H9 (cell line): ENCODE measurements around the gene PACSIN2. TPM values are rescaled to one million over a fixed set of nuclear protein-coding genes. Genes with fewer than 3 reads are reported as not detected.

ENCODE experiments used
- DNase-seq: peaks from one replicate; pipeline ENCODE4 v3.0.0-alpha.2; 2017
- H2AFZ ChIP-seq: one replicate; pipeline ENCODE4 v1.6.1; 2013; ENCODE audit warnings: mild to moderate bottlenecking, low read length, control low read depth, moderate library complexity
- H2AK5ac ChIP-seq: 2 replicates; pipeline ENCODE4 v1.6.1; 2013; ENCODE audit warnings: low read length, control low read depth, mixed read lengths; ENCODE audit not compliant: insufficient read length
- H2BK120ac ChIP-seq: one replicate; pipeline ENCODE4 v1.6.1; 2013; ENCODE audit warnings: low read depth, mild to moderate bottlenecking, low read length, control low read depth, inconsistent platforms; ENCODE audit not compliant: poor library complexity, severe bottlenecking
- H2BK12ac ChIP-seq: 2 replicates; pipeline ENCODE4 v1.6.1; 2013; ENCODE audit warnings: low read length, control low read depth, mixed read lengths, low read depth; ENCODE audit not compliant: insufficient read length
- H2BK15ac ChIP-seq: 2 replicates; pipeline ENCODE4 v1.6.1; 2013; ENCODE audit warnings: low read depth, low read length, control low read depth
- H2BK20ac ChIP-seq: one replicate; pipeline ENCODE4 v1.6.1; 2013; ENCODE audit warnings: low read depth, mild to moderate bottlenecking, low read length, control low read depth, inconsistent platforms; ENCODE audit not compliant: poor library complexity, severe bottlenecking
- H2BK5ac ChIP-seq: 2 replicates; pipeline ENCODE4 v1.6.1; 2013; ENCODE audit warnings: low read length, control low read depth, mixed read lengths; ENCODE audit not compliant: insufficient read length
- H3K14ac ChIP-seq: 2 replicates; pipeline ENCODE4 v1.6.1; 2013; ENCODE audit warnings: low read length, control low read depth; ENCODE audit not compliant: insufficient read depth
- H3K18ac ChIP-seq: 2 replicates; pipeline ENCODE4 v1.6.1; 2013; ENCODE audit warnings: low read depth, mild to moderate bottlenecking, mixed read lengths, low read length, control low read depth; ENCODE audit not compliant: insufficient read length
- H3K23ac ChIP-seq: 2 replicates; pipeline ENCODE4 v1.6.1; 2013; ENCODE audit warnings: low read length, control low read depth, mixed read lengths, low read depth; ENCODE audit not compliant: insufficient read length
- H3K23me2 ChIP-seq: 2 replicates; pipeline ENCODE4 v1.6.1; 2013; ENCODE audit warnings: low read depth, mild to moderate bottlenecking, mixed read lengths, low read length, control low read depth; ENCODE audit not compliant: insufficient read length, poor library complexity, severe bottlenecking
- H3K27ac ChIP-seq: 2 replicates; pipeline ENCODE4 v1.5.1; 2013; ENCODE audit warnings: low read length, control low read depth, mixed read lengths, low read depth; ENCODE audit not compliant: insufficient read length
- H3K27me3 ChIP-seq: 2 replicates; pipeline ENCODE4 v1.6.1; 2013; ENCODE audit warnings: low read length, control low read depth, inconsistent platforms; ENCODE audit not compliant: insufficient read depth
- H3K4ac ChIP-seq: 2 replicates; pipeline ENCODE4 v1.6.1; 2013; ENCODE audit warnings: low read depth, mild to moderate bottlenecking, control low read depth, inconsistent platforms, low read length, moderate library complexity
- H3K4me1 ChIP-seq: 2 replicates; pipeline ENCODE4 v1.6.1; 2013; ENCODE audit warnings: low read length, control low read depth, inconsistent platforms; ENCODE audit not compliant: insufficient read depth
- H3K4me2 ChIP-seq: 2 replicates; pipeline ENCODE4 v1.6.1; 2013; ENCODE audit warnings: low read length, control low read depth, mixed read lengths; ENCODE audit not compliant: insufficient read length, insufficient read depth
- H3K56ac ChIP-seq: 2 replicates; pipeline ENCODE4 v1.6.1; 2013; ENCODE audit warnings: low read depth, mild to moderate bottlenecking, mixed read lengths, low read length, control low read depth; ENCODE audit not compliant: insufficient read length
- H3K79me1 ChIP-seq: 2 replicates; pipeline ENCODE4 v1.6.1; 2013; ENCODE audit warnings: low read depth, mild to moderate bottlenecking, moderate library complexity, low read length, control low read depth, inconsistent platforms; ENCODE audit not compliant: insufficient read depth, poor library complexity, severe bottlenecking
- H3K79me2 ChIP-seq: 2 replicates; pipeline ENCODE4 v1.6.1; 2013; ENCODE audit warnings: low read length, control low read depth, inconsistent platforms; ENCODE audit not compliant: insufficient read depth
- H3K9ac ChIP-seq: 2 replicates; pipeline ENCODE4 v1.6.1; 2013; ENCODE audit warnings: low read length, control low read depth, mixed read lengths; ENCODE audit not compliant: insufficient read length; ENCODE audit errors: extremely low read depth
- H3K9me3 ChIP-seq: one replicate; pipeline ENCODE4 v1.6.1; 2013; ENCODE audit warnings: low read depth, low read length, inconsistent platforms; ENCODE audit not compliant: control insufficient read depth
- H3T11ph ChIP-seq: one replicate; pipeline ENCODE4 v1.6.1; 2013; ENCODE audit warnings: mild to moderate bottlenecking, low read length, control low read depth, inconsistent platforms
- H4K20me1 ChIP-seq: one replicate; pipeline ENCODE4 v1.6.1; 2013; ENCODE audit not compliant: control insufficient read depth, insufficient read length, insufficient read depth
- H4K5ac ChIP-seq: 2 replicates; pipeline ENCODE4 v1.6.1; 2013; ENCODE audit warnings: low read depth, mild to moderate bottlenecking, mixed read lengths, low read length, control low read depth; ENCODE audit not compliant: insufficient read length
- H4K8ac ChIP-seq: replicated peaks from 2 replicates; pipeline ENCODE4 v1.6.1; 2013; ENCODE audit warnings: low read length, control low read depth, mixed read lengths, low read depth; ENCODE audit not compliant: insufficient read length
- H4K91ac ChIP-seq: 2 replicates; pipeline ENCODE4 v1.6.1; 2013; ENCODE audit warnings: low read depth, mild to moderate bottlenecking, moderate library complexity, mixed read lengths, low read length, control low read depth; ENCODE audit not compliant: insufficient read length
- H3K27ac Mint-ChIP-seq, 3 experiments: 2 replicates in 2 of 3; 3 replicates in 1 of 3; pipeline ENCODE4 v1.8.0; 2020 to 2021; ENCODE audit warnings: mixed read lengths in 3 of 3, mild to moderate bottlenecking in 1 of 3, moderate library complexity in 1 of 3
- H3K27me3 Mint-ChIP-seq: 2 replicates; pipeline ENCODE4 v1.8.0; 2021; ENCODE audit warnings: low read depth, mild to moderate bottlenecking, moderate library complexity, mixed read lengths
- H3K36me3 Mint-ChIP-seq, 3 experiments: 2 replicates in 2 of 3; 3 replicates in 1 of 3; pipeline ENCODE4 v1.8.0; 2020 to 2021; ENCODE audit warnings: low read depth in 3 of 3, mixed read lengths in 3 of 3; ENCODE audit not compliant: insufficient read depth in 1 of 3
- H3K4me1 Mint-ChIP-seq, 2 experiments: 2 replicates each; pipeline ENCODE4 v1.8.0; 2020; ENCODE audit warnings: mixed read lengths in 2 of 2
- H3K4me3 Mint-ChIP-seq, 2 experiments: 2 replicates in 1 of 2; 3 replicates in 1 of 2; pipeline ENCODE4 v1.8.0; 2020 to 2021; ENCODE audit warnings: mild to moderate bottlenecking in 2 of 2, mixed read lengths in 2 of 2, moderate library complexity in 1 of 2
- H3K9me3 Mint-ChIP-seq, 2 experiments: 2 replicates in 1 of 2; 3 replicates in 1 of 2; pipeline ENCODE4 v1.8.0; 2020; ENCODE audit warnings: mild to moderate bottlenecking in 2 of 2, mixed read lengths in 2 of 2, moderate library complexity in 1 of 2
- CTCF ChIP-seq: fragments of 200-600 bp; sonication (generic); conservative IDR thresholded peaks from 3 replicates; pipeline ENCODE4 v1.8.0; 2021; ENCODE audit warnings: antibody characterized with exemption, mild to moderate bottlenecking
- WGBS: extraction: QIAGEN DNeasy Blood & Tissue Kit; methylation state at CpG from one replicate; pipeline ENCODE4 v1.1.7; 2013; ENCODE audit warnings: missing lambda C conversion rate, low lambda C conversion rate, mixed read lengths; ENCODE audit not compliant: insufficient read length; ENCODE audit errors: extremely low coverage; 5-methylcytosine and 5-hydroxymethylcytosine counted together
- total RNA-seq: library from RNA; stranded (reverse); gene quantifications from 2 replicates; pipeline ENCODE4 v1.2.1, GENCODE V29; 2021

PACSIN2 gene
- total RNA-seq, 1 experiment from 2014 or later, result 62.3 TPM

DNA sequence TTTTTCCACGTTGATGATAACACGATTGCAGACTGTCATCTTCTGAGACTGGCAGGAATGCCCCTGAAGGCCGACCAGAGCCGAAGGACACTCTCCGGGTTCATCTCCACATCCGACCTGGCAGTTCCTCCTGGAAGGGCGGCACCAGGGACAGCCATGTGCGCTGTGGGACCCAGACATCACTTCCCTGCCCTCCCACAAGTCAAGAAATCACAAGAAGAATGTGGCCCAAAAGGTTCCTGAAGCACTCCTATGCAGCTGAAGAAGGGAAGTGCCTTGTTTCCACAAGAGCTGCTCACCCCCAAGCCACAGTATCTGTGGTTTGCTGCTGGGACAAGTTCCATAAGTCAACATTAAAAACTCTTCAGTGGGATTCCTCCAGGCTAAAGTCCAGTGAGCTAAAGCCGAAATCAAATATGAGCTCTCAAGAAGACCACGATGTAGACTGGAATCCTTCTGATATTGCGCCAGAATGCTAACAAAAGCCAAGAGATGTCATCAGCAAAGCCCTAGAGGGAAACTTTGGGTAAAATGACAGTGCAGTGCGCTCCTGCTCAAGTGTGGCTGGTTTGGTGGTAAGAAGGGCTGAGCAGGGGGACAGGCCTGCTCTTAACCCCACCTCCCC, 21.2 kb downstream of the PACSIN2 start:
- no peaks in the 10 kb centered on the region for H3K9me3 ChIP-seq
- H3K23me2 ChIP-seq, result no peaks in the 10 kb centered on the region
- peaks cover 11% of the 10 kb centered on the region for H3K4me1 ChIP-seq
- H4K8ac ChIP-seq, result no peak overlapping the region
- peaks cover 3 to 4% of the 10 kb centered on the region in 2 experiments for H3K9me3 Mint-ChIP-seq
- H3K4me1 Mint-ChIP-seq, result peaks cover 26 to 27% of the 10 kb centered on the region in 2 experiments
- no peak overlapping the region for H3K18ac ChIP-seq
- no peaks in the 10 kb centered on the region for H3K27me3 Mint-ChIP-seq
- no peaks in the 10 kb centered on the region for H3K27me3 ChIP-seq
- H3K27ac ChIP-seq, result no peak overlapping the region
- H3K9ac ChIP-seq, result no peak overlapping the region
- H3K4me2 ChIP-seq, result no peak overlapping the region
- no peak overlapping the region for H3K4me3 Mint-ChIP-seq
- WGBS, result no CpG with 5 or more reads among the region's 12 CpGs
- H2BK20ac ChIP-seq, result no peak overlapping the region
- H2AFZ ChIP-seq, result no peak overlapping the region
- H3K23ac ChIP-seq, result no peak overlapping the region
- no peak overlapping the region for H3K56ac ChIP-seq
- H3K14ac ChIP-seq, result no peak overlapping the region
- H4K91ac ChIP-seq, result no peak overlapping the region
- peaks cover 5% of the 10 kb centered on the region for H3K79me1 ChIP-seq
- H2BK12ac ChIP-seq, result no peak overlapping the region
- no peak for DNase-seq
- H3K79me2 ChIP-seq, result peaks cover 34% of the 10 kb centered on the region; the same call in 1 of the 2 replicates
- H2BK15ac ChIP-seq, result no peak overlapping the region
- H2BK120ac ChIP-seq, result no peak overlapping the region
- no peaks in the 10 kb centered on the region for H4K20me1 ChIP-seq
- no peak for TF ChIP-seq CTCF
- H3K4ac ChIP-seq, result no peak overlapping the region
- no peak overlapping the region for H2BK5ac ChIP-seq
- no peak overlapping the region for H4K5ac ChIP-seq
- H3T11ph ChIP-seq, result no peak overlapping the region
- H3K27ac Mint-ChIP-seq, result 0 out of 7 replicates have a peak overlapping the region, but pooled peaks of 1 of the 3 experiments have one; percentile 9
- H3K36me3 Mint-ChIP-seq, result peaks cover 2 to 11% (median 7%) of the 10 kb centered on the region in 3 experiments; a peak in 6 of 7 replicates
- no peak overlapping the region for H2AK5ac ChIP-seq
